LNCaP clone FGC (cell line): ENCODE results near the gene SH3TC2.
A peak's percentile ranks its signal among the peaks of the same experiment; 100 is the strongest.

ENCODE experiments used
- DNase-seq: peaks from one replicate; pipeline ENCODE4 v3.0.0-alpha.2; 2011; ENCODE audit warnings: low read depth
- H3K4me3 ChIP-seq: 2 replicates; pipeline ENCODE4 v1.5.1; 2011; ENCODE audit warnings: mild to moderate bottlenecking, low read depth, low read length, control low read depth
- TF ChIP-seq, protein P1 (sequence below): IDR thresholded peaks from 2 replicates; pipeline ENCODE4 v1.5.1; 2012; ENCODE audit warnings: mild to moderate bottlenecking; ENCODE audit not compliant: control insufficient read depth, insufficient read depth; ENCODE audit errors: extremely low read depth

SH3TC2 gene

GRCh38 chr5:148972396-148972795 lies 90.5 kb downstream of the SH3TC2 start:
- no peak overlapping the region for H3K4me3 ChIP-seq
- TF ChIP-seq, protein P1, sequence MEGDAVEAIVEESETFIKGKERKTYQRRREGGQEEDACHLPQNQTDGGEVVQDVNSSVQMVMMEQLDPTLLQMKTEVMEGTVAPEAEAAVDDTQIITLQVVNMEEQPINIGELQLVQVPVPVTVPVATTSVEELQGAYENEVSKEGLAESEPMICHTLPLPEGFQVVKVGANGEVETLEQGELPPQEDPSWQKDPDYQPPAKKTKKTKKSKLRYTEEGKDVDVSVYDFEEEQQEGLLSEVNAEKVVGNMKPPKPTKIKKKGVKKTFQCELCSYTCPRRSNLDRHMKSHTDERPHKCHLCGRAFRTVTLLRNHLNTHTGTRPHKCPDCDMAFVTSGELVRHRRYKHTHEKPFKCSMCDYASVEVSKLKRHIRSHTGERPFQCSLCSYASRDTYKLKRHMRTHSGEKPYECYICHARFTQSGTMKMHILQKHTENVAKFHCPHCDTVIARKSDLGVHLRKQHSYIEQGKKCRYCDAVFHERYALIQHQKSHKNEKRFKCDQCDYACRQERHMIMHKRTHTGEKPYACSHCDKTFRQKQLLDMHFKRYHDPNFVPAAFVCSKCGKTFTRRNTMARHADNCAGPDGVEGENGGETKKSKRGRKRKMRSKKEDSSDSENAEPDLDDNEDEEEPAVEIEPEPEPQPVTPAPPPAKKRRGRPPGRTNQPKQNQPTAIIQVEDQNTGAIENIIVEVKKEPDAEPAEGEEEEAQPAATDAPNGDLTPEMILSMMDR = no peak

GRCh38 chr5:148970876-148971275 lies 92.0 kb downstream of the SH3TC2 start:
- TF ChIP-seq, protein P1 = no peak
- DNase-seq = no peak
- no peak overlapping the region for H3K4me3 ChIP-seq

More at GRCh38 chr5:148972396-148972795, 90.5 kb downstream of the SH3TC2 start:
- no peak for DNase-seq

DNA sequence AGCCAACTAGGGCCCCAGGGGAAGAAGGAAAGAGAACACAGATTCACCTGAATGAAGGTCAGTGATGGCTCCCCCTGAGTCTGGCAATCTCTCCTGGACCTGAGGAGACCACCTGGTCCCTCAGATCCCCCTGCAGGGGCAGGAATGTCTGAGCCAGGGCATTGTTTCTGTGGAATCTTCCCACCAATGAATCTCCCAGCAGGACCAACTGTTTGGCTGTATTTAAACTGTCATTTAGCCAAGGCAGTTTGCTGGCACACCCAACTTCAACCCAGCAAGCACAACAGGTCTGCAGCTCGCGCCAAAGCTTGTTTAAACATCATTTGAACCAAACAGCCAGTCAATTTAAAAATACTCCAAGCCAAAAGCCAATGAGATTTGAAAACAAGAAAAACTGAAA lies 92.6 kb downstream of the SH3TC2 start:
- peak; percentile 90 for DNase-seq
- TF ChIP-seq, protein P1 = no peak
- H3K4me3 ChIP-seq = no peak overlapping the region

DNA sequence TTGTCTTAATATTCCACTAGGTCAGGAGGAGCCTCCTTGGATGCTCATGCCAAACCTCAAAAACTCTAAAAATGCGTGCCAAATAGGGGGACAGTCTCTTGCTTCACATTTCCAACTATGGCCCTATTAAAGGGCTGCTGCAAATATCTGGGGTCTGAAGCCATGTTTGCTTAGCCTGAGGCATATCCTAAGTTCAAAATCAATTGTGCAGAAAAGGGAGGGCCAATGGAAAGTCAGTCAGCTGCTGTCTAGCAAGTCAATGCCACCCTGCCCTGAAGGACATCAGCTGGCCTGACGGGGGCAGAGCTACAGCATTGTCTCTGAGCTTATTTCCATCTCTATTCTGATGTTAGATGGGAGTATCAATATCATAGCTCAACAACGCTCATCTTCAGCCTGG lies 93.6 kb downstream of the SH3TC2 start:
- DNase-seq = no peak
- no peak overlapping the region for H3K4me3 ChIP-seq
- TF ChIP-seq, protein P1 = no peak

- H3K4me3 ChIP-seq = no peak overlapping the region
- no peak for DNase-seq
- TF ChIP-seq, protein P1 = no peak
Measured at GRCh38 chr5:148968311-148968710, 94.6 kb downstream of the SH3TC2 start.

DNA sequence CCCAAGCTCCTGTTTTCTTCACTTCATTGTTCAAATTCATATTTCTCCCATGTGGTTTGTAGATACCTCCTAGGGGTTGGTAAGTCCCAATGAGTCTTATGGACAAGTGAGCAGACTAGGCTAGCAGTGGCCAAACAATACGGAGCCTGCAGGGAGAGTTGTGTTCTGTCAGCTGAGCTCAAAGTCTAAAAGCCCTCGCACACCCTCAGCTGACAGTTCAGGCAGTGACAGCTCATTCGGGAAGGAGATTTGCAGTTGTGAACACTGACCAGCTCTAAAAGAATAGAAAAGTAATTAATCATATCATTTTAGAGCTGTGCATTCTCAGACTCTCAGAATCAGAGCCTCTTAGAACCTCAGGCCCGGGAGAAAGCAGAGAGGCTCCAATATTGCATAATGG lies 95.1 kb downstream of the SH3TC2 start:
- TF ChIP-seq, protein P1 = no peak
- H3K4me3 ChIP-seq = no peak overlapping the region
- DNase-seq = no peak

DNA sequence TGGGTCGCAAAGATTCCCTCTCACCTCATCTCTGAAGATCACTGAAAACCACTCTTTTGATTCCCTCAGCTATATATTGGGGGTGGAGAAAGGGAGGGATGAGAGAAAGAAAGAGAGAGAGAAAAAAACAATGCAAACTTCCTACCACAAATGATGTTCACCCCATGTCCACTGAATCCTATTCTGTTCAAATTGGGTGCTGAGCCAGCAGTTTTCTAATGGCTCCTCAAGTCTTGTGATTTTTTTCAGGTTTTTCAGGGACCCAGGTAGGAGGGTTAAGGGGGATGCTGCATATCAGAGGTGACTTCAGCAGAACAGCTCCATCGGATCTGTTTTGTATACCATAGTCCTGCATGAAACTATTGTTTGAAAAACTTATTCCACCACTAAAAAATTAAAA lies 95.9 kb downstream of the SH3TC2 start:
- TF ChIP-seq, protein P1 = no peak
- no peak for DNase-seq
- no peak overlapping the region for H3K4me3 ChIP-seq
